HCT116 (cell line): Measurements from ENCODE around the gene NFKBIL1.

Experiments
- EZH2 ChIP-seq: fragments of 200-600 bp; sonication (generic); IDR thresholded peaks from 2 replicates; pipeline ENCODE4 v1.6.1; 2017; ENCODE audit warnings: antibody characterized with exemption, mixed run types
- EZH2phosphoT487 ChIP-seq: fragments of 200-600 bp; IDR thresholded peaks from 2 replicates; pipeline ENCODE4 v1.6.1; 2018; ENCODE audit warnings: antibody characterized with exemption, borderline replicate concordance
- FOSL1 ChIP-seq: IDR thresholded peaks from 2 replicates; pipeline ENCODE4 v1.6.1; 2012; ENCODE audit warnings: low read depth
- JUND ChIP-seq: IDR thresholded peaks from 2 replicates; pipeline ENCODE4 v1.6.1; 2012
- POLR2A ChIP-seq: IDR thresholded peaks from 2 replicates; pipeline ENCODE4 v1.7.0; 2011; ENCODE audit warnings: borderline replicate concordance; ENCODE audit not compliant: insufficient read depth, insufficient read length; ENCODE audit errors: extremely low read depth
- POLR2AphosphoS5 ChIP-seq: IDR thresholded peaks from 2 replicates; pipeline ENCODE4 v1.6.1; 2011; ENCODE audit warnings: mild to moderate bottlenecking, low read depth, low read length, moderate library complexity
- RAD21 ChIP-seq: IDR thresholded peaks from 2 replicates; pipeline ENCODE4 v1.6.1; 2012; ENCODE audit warnings: low read depth, mild to moderate bottlenecking
- SP1 ChIP-seq: IDR thresholded peaks from 2 replicates; pipeline ENCODE4 v1.6.1; 2012; ENCODE audit warnings: low read depth
- YY1 ChIP-seq: IDR thresholded peaks from 2 replicates; pipeline ENCODE4 v1.6.1; 2011; ENCODE audit warnings: low read length, low read depth, moderate library complexity, mild to moderate bottlenecking; ENCODE audit not compliant: insufficient replicate concordance; ENCODE audit errors: extremely low read depth
- ZNF274 ChIP-seq: fragments of 200-500 bp; sonication (Bioruptor generic); IDR thresholded peaks from 2 replicates; pipeline ENCODE4 v1.6.1; 2014; ENCODE audit warnings: mild to moderate bottlenecking, low read depth, low read length, inconsistent platforms
- TF ChIP-seq, protein P1 (sequence below), 3 experiments: fragments of 200-600 bp in 1 of 3; sonication (generic) in 1 of 3; IDR thresholded peaks in 2 of 3; conservative IDR thresholded peaks in 1 of 3; 2 replicates each; pipeline ENCODE4 v1.5.1; 2012 to 2017; ENCODE audit warnings: low read depth in 2 of 3, low read length in 2 of 3, antibody characterized with exemption in 1 of 3, borderline replicate concordance in 1 of 3, control low read depth in 1 of 3, mild to moderate bottlenecking in 1 of 3, mixed read lengths in 1 of 3, mixed run types in 1 of 3, moderate library complexity in 1 of 3; ENCODE audit not compliant: insufficient read depth in 1 of 3
- TF ChIP-seq, protein P2 (sequence below): IDR thresholded peaks from 2 replicates; pipeline ENCODE4 v1.6.1; 2012

DNA sequence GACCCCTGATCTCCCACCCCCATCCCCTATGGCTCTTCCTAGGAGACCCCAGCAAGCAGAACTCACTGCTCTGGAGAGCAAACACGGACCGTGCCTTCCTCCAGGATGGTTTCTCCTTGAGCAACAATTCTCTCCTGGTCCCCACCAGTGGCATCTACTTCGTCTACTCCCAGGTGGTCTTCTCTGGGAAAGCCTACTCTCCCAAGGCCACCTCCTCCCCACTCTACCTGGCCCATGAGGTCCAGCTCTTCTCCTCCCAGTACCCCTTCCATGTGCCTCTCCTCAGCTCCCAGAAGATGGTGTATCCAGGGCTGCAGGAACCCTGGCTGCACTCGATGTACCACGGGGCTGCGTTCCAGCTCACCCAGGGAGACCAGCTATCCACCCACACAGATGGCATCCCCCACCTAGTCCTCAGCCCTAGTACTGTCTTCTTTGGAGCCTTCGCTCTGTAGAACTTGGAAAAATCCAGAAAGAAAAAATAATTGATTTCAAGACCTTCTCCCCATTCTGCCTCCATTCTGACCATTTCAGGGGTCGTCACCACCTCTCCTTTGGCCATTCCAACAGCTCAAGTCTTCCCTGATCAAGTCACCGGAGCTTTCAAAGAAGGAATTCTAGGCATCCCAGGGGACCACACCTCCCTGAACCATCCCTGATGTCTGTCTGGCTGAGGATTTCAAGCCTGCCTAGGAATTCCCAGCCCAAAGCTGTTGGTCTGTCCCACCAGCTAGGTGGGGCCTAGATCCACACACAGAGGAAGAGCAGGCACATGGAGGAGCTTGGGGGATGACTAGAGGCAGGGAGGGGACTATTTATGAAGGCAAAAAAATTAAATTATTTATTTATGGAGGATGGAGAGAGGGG lies 26.1 kb downstream of the NFKBIL1 start:
- no peak for TF ChIP-seq YY1
- TF ChIP-seq, protein P1, sequence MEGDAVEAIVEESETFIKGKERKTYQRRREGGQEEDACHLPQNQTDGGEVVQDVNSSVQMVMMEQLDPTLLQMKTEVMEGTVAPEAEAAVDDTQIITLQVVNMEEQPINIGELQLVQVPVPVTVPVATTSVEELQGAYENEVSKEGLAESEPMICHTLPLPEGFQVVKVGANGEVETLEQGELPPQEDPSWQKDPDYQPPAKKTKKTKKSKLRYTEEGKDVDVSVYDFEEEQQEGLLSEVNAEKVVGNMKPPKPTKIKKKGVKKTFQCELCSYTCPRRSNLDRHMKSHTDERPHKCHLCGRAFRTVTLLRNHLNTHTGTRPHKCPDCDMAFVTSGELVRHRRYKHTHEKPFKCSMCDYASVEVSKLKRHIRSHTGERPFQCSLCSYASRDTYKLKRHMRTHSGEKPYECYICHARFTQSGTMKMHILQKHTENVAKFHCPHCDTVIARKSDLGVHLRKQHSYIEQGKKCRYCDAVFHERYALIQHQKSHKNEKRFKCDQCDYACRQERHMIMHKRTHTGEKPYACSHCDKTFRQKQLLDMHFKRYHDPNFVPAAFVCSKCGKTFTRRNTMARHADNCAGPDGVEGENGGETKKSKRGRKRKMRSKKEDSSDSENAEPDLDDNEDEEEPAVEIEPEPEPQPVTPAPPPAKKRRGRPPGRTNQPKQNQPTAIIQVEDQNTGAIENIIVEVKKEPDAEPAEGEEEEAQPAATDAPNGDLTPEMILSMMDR (IDR thresholded peaks at IDR 0.05 in 2 of 3, conservative IDR thresholded peaks at IDR 0.05 in 1 of 3; ENCODE audit: borderline replicate concordance in 1 of 3, insufficient read depth in 1 of 3, low read depth in 2 of 3, low read length in 2 of 3): no peak
- no peak for TF ChIP-seq JUND
- TF ChIP-seq POLR2A: no peak
- no peak for TF ChIP-seq FOSL1
- no peak for TF ChIP-seq EZH2
- TF ChIP-seq EZH2phosphoT487: no peak
- TF ChIP-seq, protein P2, sequence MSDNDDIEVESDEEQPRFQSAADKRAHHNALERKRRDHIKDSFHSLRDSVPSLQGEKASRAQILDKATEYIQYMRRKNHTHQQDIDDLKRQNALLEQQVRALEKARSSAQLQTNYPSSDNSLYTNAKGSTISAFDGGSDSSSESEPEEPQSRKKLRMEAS: no peak
- no peak for TF ChIP-seq POLR2AphosphoS5
- no peak for TF ChIP-seq ZNF274
- no peak for TF ChIP-seq SP1
- TF ChIP-seq RAD21: no peak
